Upper lobe of left lung (tissue), 4 donors: ENCODE data around the gene NHS.

Experiments used
- CTCF ChIP-seq, 6 experiments: fragments of 450-650 bp in 4 of 6; fragments of 200-600 bp in 2 of 6; sonication (generic) in 2 of 6; IDR thresholded peaks; one replicate each; pipeline ENCODE4 v1.5.1; 2016 to 2019; ENCODE audit warnings: antibody characterized with exemption in 6 of 6
- POLR2A ChIP-seq, 4 donors: fragments of 450-650 bp; IDR thresholded peaks; one replicate each; pipeline ENCODE4 v1.5.1; 2016 to 2017; ENCODE audit warnings: antibody characterized with exemption in 4 of 4, mild to moderate bottlenecking in 2 of 4

- no peak for TF ChIP-seq CTCF (IDR thresholded peaks at IDR 0.05)
- TF ChIP-seq POLR2A (IDR thresholded peaks at IDR 0.05) = no peak
Observed at GRCh38 chrX:17605676-17606075, 230.7 kb downstream of the NHS start.
